OCI-LY3 (cell line): ENCODE results near the gene REN.

Experiments used
- H2AFZ ChIP-seq: fragments of 200-600, 300-600 bp; shearing (Covaris generic); 2 replicates; pipeline ENCODE4 v1.6.0; 2014; ENCODE audit warnings: antibody characterized with exemption, low read depth, low read length
- H3K27ac ChIP-seq: fragments of 200-600, 300-600 bp; sonication (generic); 2 replicates; pipeline ENCODE4 v1.5.1; 2014; ENCODE audit warnings: mild to moderate bottlenecking, low read length, moderate library complexity, mixed read lengths
- H3K27me3 ChIP-seq: fragments of 200-600, 300-600 bp; sonication (generic); 2 replicates; pipeline ENCODE4 v1.6.1; 2014; ENCODE audit warnings: low read depth, low read length, mixed read lengths
- H3K36me3 ChIP-seq: fragments of 200-600, 300-600 bp; sonication (generic); replicated peaks from 2 replicates; pipeline ENCODE3; 2014; ENCODE audit warnings: low read depth, low read length, mixed read lengths
- H3K4me1 ChIP-seq: fragments of 300-600, 200-600 bp; sonication (generic); 2 replicates; pipeline ENCODE4 v1.6.1; 2014; ENCODE audit warnings: low read length, mixed read lengths
- H3K4me2 ChIP-seq: fragments of 200-600, 300-600 bp; sonication (generic); 2 replicates; pipeline ENCODE4 v1.6.1; 2014; ENCODE audit warnings: low read length, mixed read lengths
- H3K4me3 ChIP-seq: fragments of 300-600, 200-600 bp; sonication (generic); 2 replicates; pipeline ENCODE4 v1.5.1; 2014; ENCODE audit warnings: antibody characterized with exemption, mild to moderate bottlenecking, low read length, moderate library complexity
- H3K79me2 ChIP-seq: fragments of 300-600, 200-600 bp; shearing (Covaris generic); 2 replicates; pipeline ENCODE4 v1.6.1; 2014; ENCODE audit warnings: mild to moderate bottlenecking, low read length, mixed read lengths
- H3K9ac ChIP-seq: fragments of 300-600, 200-600 bp; shearing (Covaris generic); 2 replicates; pipeline ENCODE4 v1.6.0; 2014; ENCODE audit warnings: mild to moderate bottlenecking, low read length, moderate library complexity
- H3K9me3 ChIP-seq: fragments of 200-600, 300-600 bp; shearing (Covaris generic); 2 replicates; pipeline ENCODE4 v1.6.1; 2014; ENCODE audit warnings: low read length, mixed read lengths; ENCODE audit not compliant: insufficient read depth
- H4K20me1 ChIP-seq: fragments of 200-600, 300-600 bp; sonication (generic); 2 replicates; pipeline ENCODE4 v1.6.1; 2016; ENCODE audit warnings: low read length, mixed read lengths; ENCODE audit not compliant: insufficient read depth
- CTCF ChIP-seq: fragments of 200-600, 300-600 bp; sonication (generic); IDR thresholded peaks from 2 replicates; pipeline ENCODE4 v1.5.1; 2014; ENCODE audit warnings: antibody characterized with exemption, low read length, low read depth
- EZH2phosphoT487 ChIP-seq: fragments of 200-600 bp; shearing (Covaris generic); IDR thresholded peaks from 2 replicates; pipeline ENCODE4 v1.6.1; 2018; ENCODE audit warnings: antibody characterized with exemption, mixed run types, low read depth

REN gene

GRCh38 chr1:204134103-204134502 is 32.0 kb downstream of the REN start:
- no peak for TF ChIP-seq EZH2phosphoT487
- no peak for TF ChIP-seq CTCF
- H3K4me2 ChIP-seq, result peak overlapping the region; percentile 33
- H3K36me3 ChIP-seq, result no peaks in the 10 kb centered on the region
- H3K9me3 ChIP-seq, result no peaks in the 10 kb centered on the region
- H3K27me3 ChIP-seq, result peaks cover 23% of the 10 kb centered on the region
- no peak overlapping the region for H3K9ac ChIP-seq
- H4K20me1 ChIP-seq, result no peaks in the 10 kb centered on the region
- H3K79me2 ChIP-seq, result no peaks in the 10 kb centered on the region
- H2AFZ ChIP-seq, result no peak overlapping the region
- no peak overlapping the region for H3K4me3 ChIP-seq
- no peak overlapping the region for H3K27ac ChIP-seq
- H3K4me1 ChIP-seq, result peaks cover 8% of the 10 kb centered on the region

GRCh38 chr1:204132718-204133117 is 33.4 kb downstream of the REN start:
- Histone ChIP-seq H3K27me3 (peaks cover 20% of the 10 kb centered on the region), H3K9me3 (no peaks in the 10 kb centered on the region), H3K27ac (no peak overlapping the region), H3K4me3 (no peak overlapping the region), H4K20me1 (no peaks in the 10 kb centered on the region), H3K79me2 (no peaks in the 10 kb centered on the region), H2AFZ (no peak overlapping the region), H3K4me1 (peaks cover 10% of the 10 kb centered on the region), H3K9ac (no peak overlapping the region), H3K4me2 (no peak overlapping the region), H3K36me3 (no peaks in the 10 kb centered on the region)
- TF ChIP-seq EZH2phosphoT487 (no peak), CTCF (no peak)

GRCh38 chr1:204131978-204132377 is 34.2 kb downstream of the REN start:
- peaks cover 15% of the 10 kb centered on the region for H3K27me3 ChIP-seq
- no peak for TF ChIP-seq EZH2phosphoT487
- TF ChIP-seq CTCF, result no peak
- H4K20me1 ChIP-seq, result no peaks in the 10 kb centered on the region
- no peaks in the 10 kb centered on the region for H3K79me2 ChIP-seq
- H3K4me3 ChIP-seq, result no peak overlapping the region
- H2AFZ ChIP-seq, result no peak overlapping the region
- no peak overlapping the region for H3K9ac ChIP-seq
- no peak overlapping the region for H3K27ac ChIP-seq
- no peak overlapping the region for H3K4me2 ChIP-seq
- H3K36me3 ChIP-seq, result no peaks in the 10 kb centered on the region
- H3K4me1 ChIP-seq, result peaks cover 10% of the 10 kb centered on the region
- H3K9me3 ChIP-seq, result no peaks in the 10 kb centered on the region

GRCh38 chr1:204130981-204131892 is 34.9 kb downstream of the REN start:
- no peak overlapping the region for H2AFZ ChIP-seq
- TF ChIP-seq CTCF (no peak), EZH2phosphoT487 (no peak)
- H4K20me1 ChIP-seq, result no peaks in the 10 kb centered on the region
- peaks cover 12% of the 10 kb centered on the region; the same call in 1 of the 2 replicates for H3K27me3 ChIP-seq
- no peak overlapping the region for H3K27ac ChIP-seq
- no peak overlapping the region for H3K9ac ChIP-seq
- H3K36me3 ChIP-seq, result no peaks in the 10 kb centered on the region
- no peaks in the 10 kb centered on the region for H3K79me2 ChIP-seq
- H3K4me3 ChIP-seq, result no peak overlapping the region
- H3K4me1 ChIP-seq, result peaks cover 10% of the 10 kb centered on the region
- no peak overlapping the region for H3K4me2 ChIP-seq
- H3K9me3 ChIP-seq, result no peaks in the 10 kb centered on the region
